ENCODE data around the gene MAPK1. TPM values are rescaled to one million over a fixed set of nuclear protein-coding genes. Genes with fewer than 3 reads are reported as not detected.
"Not testable (repeated sequence)": the region's sequence is repeated elsewhere in the genome, so short reads cannot be mapped to it uniquely, and the experiment has no call there.

MAPK1 gene
- total RNA-seq, 2 donors from 2014 or later: 138 to 141 TPM

GRCh38 chr22:21741059-21741458 lies 126.4 kb downstream of the MAPK1 start:
- DNase-seq (ENCODE audit: low spot score): no peak
- intact Hi-C loops (cut with DNase I): no loop called here

DNA sequence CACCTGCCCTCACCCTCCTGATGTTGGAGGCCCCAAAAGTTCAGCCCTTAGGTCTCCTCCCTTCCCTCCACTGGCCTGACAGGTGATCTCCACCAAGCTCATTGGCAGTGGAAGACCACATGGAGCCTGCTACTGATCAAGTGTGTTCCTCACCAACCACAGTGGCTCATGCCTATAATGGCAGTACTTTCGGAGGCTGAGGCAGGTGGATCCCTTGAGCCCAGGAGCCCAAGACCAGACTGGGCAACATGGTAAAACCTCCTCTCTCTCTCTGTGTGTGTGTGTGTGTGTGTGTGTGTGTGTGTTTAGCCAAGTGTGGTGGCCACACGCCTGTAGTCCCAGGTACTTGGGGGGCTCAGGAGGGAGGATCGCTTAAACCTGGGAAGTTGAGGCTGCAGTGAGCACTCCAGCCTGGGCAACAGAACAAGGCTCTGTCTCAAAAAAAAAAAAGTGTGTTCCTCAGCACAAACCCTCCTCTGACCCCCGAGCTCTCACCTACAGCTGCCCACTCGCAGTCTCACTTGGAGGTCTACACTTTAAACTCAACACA lies 127.5 kb downstream of the MAPK1 start:
- intact Hi-C loops (cut with DNase I): no loop called here
- no peak for DNase-seq (ENCODE audit: low spot score)

DNA sequence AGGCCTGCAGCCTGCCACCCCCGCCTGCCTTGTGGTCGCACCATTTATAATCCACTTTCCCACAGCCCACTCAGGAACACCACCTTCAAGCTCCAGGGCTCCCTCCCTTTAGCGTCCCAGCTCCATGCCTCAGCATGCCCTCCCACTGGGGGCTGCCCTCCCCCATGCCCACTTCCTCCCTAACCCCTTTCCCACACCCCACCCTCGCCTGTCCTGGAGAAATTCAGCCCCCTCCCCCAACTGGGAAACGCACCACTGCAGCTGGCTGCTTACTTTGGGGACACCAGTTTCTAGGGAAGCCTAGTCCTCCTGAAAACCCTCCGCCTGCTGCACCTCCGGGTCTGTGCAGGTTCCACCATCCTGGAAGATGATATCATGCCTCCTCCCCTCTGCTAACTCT lies 128.5 kb downstream of the MAPK1 start:
- DNase-seq (ENCODE audit: low spot score): no peak
- intact Hi-C loops (cut with DNase I): no loop called here

GRCh38 chr22:21738081-21738480 lies 129.4 kb downstream of the MAPK1 start:
- DNase-seq (ENCODE audit: low spot score): no peak
- intact Hi-C loops (cut with DNase I): no loop called here

DNA sequence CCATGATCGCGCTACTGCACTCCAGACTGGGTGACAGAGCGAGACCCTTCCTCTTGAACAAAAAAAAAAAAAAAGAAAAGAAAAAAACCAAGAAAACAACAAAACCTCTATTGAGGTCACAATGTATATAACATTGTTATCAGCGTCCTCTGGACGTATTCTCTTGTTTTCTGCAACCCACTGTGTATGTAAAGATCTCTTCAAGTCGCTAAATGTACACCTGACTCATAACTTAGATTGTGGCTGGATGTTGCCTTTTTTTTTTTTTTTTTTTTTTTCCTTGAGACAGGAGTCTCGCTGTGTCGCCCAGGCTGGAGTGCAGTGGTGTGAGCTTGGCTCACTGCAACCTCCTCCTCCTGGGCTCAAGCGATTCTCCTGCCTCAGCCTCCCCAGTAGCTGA lies 130.5 kb downstream of the MAPK1 start:
- intact Hi-C loops (cut with DNase I): no loop called here
- DNase-seq (ENCODE audit: low spot score): no peak

DNA sequence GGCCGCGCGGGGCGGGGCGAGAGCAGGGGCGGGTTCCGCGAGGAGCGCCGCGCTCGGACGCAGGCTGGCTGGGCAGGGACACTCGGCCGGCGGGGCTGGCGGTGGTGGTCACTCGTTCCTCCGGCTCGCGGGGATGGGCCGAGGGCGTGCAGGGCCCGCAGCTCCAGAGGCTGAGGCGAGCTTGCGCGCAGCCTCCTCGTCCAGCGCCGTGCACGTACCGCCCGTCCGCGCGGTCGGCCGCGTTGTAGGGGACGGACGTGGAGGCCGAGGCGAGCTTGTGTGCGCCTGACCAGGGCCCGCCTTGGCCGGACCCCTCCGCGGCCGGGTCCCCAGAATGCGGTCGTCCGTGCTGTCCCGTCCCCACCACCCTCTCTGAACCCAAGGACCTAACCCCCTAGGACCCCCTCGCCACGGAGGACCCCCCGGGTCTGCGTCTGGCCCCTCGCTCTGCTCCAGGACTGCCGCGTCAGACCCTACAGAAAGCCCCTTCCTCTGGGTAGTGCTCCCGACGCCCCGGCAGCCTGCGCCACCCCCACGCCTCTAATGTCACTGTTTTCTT lies 131.3 kb downstream of the MAPK1 start:
- intact Hi-C loops (cut with DNase I): no loop called here
- no peak for DNase-seq (ENCODE audit: low spot score)

DNA sequence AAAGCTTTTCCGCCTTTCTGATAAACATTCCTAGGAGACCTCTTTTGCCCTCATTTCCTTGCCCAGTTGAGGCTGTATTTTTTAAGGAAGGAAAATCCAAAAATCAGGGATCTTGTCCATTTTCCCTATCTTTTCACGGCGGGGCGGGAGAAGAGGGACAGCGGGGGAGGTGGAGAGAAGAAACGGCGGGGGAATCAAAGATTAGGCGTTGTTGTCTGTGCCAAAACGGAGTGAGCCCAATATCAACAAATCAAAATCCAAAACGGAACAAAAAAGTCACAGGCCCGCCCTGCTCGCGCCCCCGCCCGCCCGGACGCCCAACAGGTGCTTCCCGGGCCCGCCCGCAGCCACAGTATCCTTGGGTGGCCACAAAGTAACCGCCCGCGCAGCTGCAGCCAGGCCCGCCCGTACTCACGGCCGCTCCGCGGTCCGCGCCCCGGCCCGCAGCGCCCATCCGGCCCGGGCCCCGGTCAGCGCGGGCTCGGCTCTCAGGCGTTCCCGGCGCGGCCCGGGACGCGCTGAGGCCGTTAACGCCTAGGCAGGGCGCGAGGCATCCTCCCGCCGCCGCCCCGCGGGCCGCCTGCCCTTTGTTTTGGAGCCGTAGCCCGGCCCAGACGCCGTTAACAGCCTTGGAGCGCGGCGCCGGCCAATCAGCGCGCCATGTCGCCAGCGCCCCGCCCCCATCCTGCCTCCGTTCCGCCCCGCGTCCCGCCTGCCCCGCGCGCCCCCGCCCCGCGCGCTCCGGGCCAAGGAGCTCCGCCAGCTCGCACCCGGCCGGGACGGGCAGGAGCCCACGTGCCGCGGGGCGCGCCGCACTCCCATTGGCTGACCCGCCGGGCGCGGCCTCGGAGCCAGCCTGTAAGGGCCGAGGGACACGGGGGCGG lies 132.0 kb downstream of the MAPK1 start, which contains the start of gene YPEL1:
YPEL1 (minus strand) TSS at position 595 of the 884 bp plus-strand sequence. CDS start 25,050 bp downstream, outside the sequence.
- peak; percentile 99 for DNase-seq (ENCODE audit: low spot score)
- intact Hi-C loops (cut with DNase I): no loop called here

GRCh38 chr22:21734540-21735199 lies 132.8 kb downstream of the MAPK1 start:
- no peak for DNase-seq (ENCODE audit: low spot score)
- intact Hi-C loops (cut with DNase I): no loop called here

DNA sequence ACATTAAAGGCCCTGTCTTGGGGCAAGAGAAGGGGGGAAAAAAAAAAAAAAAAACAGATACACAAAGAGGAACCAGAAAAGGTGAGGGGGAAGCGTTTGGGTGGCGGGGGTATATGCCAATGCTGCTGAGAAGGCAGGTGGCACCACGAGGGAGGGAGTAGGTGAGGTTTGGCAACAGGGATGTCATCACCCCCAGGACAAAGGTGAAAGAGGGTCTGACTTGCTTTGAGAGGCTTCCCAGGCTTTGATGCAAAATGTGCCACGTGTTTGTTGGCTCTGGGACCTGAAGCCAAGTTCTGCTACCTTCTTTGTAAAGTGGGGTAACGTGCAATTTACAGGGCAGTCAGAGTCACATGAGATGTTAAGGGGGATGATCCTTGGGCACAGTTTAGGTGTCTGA lies 135.9 kb downstream of the MAPK1 start:
- DNase-seq (ENCODE audit: low spot score): no peak
- intact Hi-C loops (cut with DNase I): no loop called here

GRCh38 chr22:21730535-21731308 lies 136.7 kb downstream of the MAPK1 start:
- DNase-seq (ENCODE audit: low spot score): no peak
- intact Hi-C loops (cut with DNase I): no loop called here

DNA sequence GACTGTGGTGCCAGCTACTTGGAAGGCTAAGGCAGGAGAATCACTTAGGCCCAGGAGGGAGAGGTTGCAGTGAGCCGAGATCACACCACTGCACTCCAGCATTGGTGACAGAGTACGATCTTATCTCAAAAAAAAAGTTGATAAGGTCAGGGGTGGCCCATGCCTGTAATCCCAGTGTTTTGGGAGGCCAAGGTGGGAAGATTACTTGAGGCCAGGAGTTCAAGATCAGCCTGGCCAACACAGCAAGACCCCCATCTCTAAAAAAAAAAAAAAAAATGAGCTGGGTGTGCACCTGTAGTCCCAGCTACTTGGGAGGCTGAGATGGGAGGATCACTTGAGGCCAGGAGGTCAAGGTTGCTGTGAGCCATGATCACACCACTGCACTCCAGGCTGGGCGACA lies 138.3 kb downstream of the MAPK1 start:
- intact Hi-C loops (cut with DNase I); DNase-seq (ENCODE audit: low spot score): not testable (repeated sequence)

GRCh38 chr22:21728270-21728669 lies 139.2 kb downstream of the MAPK1 start:
- DNase-seq (ENCODE audit: low spot score): no peak
- intact Hi-C loops (cut with DNase I): no loop called here

- intact Hi-C loops (cut with DNase I): no loop called here
- no peak for DNase-seq (ENCODE audit: low spot score)
Measured at GRCh38 chr22:21727768-21728167, 139.7 kb downstream of the MAPK1 start.

DNA sequence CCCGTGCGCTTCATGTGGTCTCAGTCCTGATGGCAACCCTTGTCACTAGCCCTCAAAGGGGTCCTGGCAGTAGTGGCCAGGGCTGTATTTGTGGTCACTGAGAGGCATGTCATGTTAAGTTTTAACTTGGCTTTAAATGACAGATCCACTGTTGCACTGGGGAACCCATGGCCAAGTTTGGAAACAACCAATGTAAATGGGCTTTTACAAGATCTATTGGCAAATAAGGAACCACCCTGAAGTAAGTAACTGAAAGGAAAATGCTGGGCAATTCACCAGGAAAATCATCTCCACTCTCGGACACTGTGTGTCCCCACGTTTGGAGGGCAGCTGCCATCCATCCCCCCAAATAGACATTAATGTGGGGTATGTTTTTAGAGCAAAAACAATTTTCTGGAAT lies 140.3 kb downstream of the MAPK1 start:
- no peak for DNase-seq (ENCODE audit: low spot score)
- intact Hi-C loops (cut with DNase I): no loop called here

DNA sequence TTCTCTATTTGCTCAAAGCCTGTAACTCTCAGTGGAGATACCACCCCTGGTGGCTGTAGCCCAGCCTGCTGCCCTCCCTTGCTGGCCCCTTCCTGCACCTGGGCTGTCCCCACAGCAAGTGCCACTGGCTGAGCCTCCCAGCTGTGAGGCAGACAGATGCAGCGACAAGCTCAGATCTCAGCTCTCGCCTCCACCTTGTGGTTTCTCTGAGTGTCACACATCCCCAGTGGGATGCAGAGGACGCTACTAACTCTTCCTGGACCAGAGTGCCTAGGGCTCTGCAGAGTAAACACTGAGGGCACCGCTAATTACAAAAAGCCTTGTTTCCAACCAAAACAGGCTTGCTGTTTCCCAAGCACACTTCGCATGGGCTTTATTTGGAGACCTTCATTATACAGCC lies 140.8 kb downstream of the MAPK1 start:
- DNase-seq (ENCODE audit: low spot score): no peak
- intact Hi-C loops (cut with DNase I): no loop called here

DNA sequence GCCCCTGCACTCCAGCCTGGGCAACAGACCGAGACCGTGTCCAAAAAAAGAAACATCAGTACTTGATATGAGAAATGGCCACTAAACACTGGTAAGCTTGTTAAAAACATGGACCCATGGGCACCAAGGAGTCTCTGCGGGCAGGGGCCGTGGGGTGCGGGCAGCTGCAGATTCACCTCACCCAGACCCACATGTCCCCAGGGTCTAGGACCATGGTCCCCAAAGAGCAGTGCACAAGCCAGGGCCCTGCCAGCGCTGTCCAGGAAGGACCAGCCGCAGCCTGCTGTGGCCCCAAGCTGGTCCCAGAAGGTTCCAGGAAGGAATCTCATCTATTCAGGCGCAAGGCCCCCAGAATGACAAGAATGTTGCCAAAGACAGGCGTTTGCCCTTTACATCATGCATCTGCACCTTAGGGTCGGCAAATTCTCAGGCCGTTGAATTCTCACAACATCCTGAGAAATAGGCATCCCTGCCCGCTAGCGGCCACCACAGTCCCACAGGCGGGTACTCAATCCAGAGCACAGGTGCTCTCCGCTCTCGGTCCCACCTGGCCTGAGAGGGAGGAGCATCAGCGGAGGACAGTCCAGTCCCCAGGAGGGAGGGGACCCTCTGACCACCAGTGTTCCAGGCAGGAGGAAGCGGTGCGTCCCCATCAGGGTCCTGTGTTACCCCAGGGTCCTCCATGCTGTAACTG lies 141.3 kb downstream of the MAPK1 start:
- intact Hi-C loops (cut with DNase I): no loop called here
- DNase-seq (ENCODE audit: low spot score): no peak

- intact Hi-C loops (cut with DNase I); DNase-seq (ENCODE audit: low spot score): not testable (repeated sequence)
Measured at GRCh38 chr22:21724496-21724895, 142.9 kb downstream of the MAPK1 start.

GRCh38 chr22:21721195-21721852 lies 146.1 kb downstream of the MAPK1 start:
- DNase-seq (ENCODE audit: low spot score); intact Hi-C loops (cut with DNase I): not testable (repeated sequence)

Data from posterior vena cava (tissue), 2 donors.